ENCODE data around the gene YARS1.

GRCh38 chr1:32860566-32860965, 43.4 kb upstream of the YARS1 start:
- TF ChIP-seq, protein P1, sequence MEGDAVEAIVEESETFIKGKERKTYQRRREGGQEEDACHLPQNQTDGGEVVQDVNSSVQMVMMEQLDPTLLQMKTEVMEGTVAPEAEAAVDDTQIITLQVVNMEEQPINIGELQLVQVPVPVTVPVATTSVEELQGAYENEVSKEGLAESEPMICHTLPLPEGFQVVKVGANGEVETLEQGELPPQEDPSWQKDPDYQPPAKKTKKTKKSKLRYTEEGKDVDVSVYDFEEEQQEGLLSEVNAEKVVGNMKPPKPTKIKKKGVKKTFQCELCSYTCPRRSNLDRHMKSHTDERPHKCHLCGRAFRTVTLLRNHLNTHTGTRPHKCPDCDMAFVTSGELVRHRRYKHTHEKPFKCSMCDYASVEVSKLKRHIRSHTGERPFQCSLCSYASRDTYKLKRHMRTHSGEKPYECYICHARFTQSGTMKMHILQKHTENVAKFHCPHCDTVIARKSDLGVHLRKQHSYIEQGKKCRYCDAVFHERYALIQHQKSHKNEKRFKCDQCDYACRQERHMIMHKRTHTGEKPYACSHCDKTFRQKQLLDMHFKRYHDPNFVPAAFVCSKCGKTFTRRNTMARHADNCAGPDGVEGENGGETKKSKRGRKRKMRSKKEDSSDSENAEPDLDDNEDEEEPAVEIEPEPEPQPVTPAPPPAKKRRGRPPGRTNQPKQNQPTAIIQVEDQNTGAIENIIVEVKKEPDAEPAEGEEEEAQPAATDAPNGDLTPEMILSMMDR (IDR thresholded peaks at IDR 0.05): no peak
- TF ChIP-seq POLR2A (IDR thresholded peaks at IDR 0.05): no peak
